Femur (tissue), 1 donor: ENCODE results near the gene RANBP3.
"Not testable (repeated sequence)": the region's sequence is repeated elsewhere in the genome, so short reads cannot be mapped to it uniquely, and the experiment has no call there.

ENCODE experiments used
- DNase-seq: peaks from one replicate; pipeline ENCODE4 v3.0.0-alpha.2; 2017

The RANBP3 gene, protein sequence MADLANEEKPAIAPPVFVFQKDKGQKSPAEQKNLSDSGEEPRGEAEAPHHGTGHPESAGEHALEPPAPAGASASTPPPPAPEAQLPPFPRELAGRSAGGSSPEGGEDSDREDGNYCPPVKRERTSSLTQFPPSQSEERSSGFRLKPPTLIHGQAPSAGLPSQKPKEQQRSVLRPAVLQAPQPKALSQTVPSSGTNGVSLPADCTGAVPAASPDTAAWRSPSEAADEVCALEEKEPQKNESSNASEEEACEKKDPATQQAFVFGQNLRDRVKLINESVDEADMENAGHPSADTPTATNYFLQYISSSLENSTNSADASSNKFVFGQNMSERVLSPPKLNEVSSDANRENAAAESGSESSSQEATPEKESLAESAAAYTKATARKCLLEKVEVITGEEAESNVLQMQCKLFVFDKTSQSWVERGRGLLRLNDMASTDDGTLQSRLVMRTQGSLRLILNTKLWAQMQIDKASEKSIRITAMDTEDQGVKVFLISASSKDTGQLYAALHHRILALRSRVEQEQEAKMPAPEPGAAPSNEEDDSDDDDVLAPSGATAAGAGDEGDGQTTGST

GRCh38 chr19:5977785-5978605, at the start of gene RANBP3:
TSS of gene RANBP3 (minus strand) at chr19:5978140. CDS start at chr19:5978082, 58 bp downstream.
- DNase-seq = peak; percentile 99

GRCh38 chr19:6026390-6027227, 48.7 kb upstream of the RANBP3 start:
- no peak for DNase-seq

- not testable (repeated sequence) for DNase-seq
Measured at GRCh38 chr19:6024756-6025155, 46.8 kb upstream of the RANBP3 start.

DNA sequence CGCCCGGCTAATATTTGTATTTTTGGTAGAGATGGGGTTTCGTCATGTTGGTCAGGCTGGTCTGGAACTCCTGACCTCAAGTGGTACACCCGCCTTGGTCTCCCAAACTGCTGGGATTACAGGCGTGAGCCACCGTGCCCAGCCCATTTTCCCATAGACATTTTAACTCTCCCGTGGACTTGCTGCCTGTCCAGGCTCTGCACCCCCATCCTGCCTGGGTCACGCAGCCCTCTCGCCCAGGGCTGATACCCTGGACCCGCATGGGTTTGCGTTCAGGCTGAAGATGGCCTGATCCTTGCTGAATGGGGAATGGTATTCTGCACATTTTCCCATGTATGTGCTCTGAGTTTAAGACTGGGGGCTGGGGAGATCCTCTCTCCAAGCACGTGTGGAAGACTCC, 46.0 kb upstream of the RANBP3 start:
- no peak for DNase-seq

DNA sequence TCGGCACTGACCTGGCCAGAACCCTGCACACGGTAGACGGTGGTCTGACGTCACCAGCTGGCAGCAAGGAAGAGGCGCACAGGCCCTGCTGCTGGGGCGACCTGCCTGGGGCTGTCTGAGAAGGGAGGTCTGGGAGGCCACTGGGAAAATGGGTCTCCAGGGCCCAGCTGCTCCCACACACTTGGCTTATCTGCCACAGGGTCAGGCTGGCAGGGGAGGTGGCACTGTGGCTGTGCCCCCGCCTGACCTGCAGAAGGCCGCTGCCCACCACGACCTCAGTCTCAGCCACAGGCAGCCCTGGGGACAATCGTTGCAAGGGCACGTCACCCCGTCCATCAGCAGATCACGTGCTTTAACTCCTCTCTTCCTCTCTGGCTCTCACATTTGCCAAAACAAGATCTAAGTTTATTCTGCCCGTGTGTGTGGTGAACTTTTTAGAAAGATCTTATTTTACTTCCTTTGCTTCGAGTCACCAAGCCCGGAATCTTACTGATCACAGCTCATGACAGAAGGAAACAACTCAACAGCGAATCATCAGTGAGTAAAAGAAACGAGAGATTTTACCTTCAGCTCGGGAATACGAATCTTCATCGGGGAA, 45.2 kb upstream of the RANBP3 start:
- DNase-seq = no peak

GRCh38 chr19:6022570-6023064, 44.7 kb upstream of the RANBP3 start:
- no peak for DNase-seq

DNA sequence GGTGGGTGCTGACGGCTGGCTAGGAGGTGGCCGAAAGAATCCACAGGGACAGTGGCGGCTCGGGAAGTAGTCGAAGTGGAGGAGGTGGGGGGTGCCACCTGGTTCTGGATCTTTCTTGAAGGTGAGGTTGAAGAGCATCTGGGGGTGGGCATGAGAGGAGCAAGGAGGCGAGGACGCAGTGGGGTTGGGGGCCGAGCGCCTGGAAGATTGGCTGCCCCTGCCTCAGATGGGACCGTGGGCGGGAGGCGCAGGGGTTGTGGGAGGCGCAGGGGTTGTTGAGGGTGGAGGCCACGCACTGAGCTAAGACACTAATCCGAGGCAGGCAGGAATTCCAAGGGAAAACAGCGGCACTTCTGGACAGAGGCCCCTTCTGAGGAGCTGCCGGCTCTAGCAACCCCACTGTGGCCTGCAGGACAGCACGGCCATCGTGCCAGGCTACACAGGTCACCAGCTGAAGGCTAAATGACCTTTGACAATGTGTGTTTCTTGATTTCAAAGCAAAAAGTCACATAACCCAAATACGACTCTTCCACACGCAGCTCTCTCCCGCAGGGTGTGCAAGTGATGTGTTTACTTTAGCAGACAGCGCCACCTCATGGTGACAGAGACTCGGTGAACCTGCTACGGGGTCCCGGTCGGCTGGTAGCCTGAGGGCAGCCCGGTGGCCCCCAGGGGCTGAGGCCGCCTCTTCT, 44.1 kb upstream of the RANBP3 start:
- DNase-seq = peak; percentile 87

DNA sequence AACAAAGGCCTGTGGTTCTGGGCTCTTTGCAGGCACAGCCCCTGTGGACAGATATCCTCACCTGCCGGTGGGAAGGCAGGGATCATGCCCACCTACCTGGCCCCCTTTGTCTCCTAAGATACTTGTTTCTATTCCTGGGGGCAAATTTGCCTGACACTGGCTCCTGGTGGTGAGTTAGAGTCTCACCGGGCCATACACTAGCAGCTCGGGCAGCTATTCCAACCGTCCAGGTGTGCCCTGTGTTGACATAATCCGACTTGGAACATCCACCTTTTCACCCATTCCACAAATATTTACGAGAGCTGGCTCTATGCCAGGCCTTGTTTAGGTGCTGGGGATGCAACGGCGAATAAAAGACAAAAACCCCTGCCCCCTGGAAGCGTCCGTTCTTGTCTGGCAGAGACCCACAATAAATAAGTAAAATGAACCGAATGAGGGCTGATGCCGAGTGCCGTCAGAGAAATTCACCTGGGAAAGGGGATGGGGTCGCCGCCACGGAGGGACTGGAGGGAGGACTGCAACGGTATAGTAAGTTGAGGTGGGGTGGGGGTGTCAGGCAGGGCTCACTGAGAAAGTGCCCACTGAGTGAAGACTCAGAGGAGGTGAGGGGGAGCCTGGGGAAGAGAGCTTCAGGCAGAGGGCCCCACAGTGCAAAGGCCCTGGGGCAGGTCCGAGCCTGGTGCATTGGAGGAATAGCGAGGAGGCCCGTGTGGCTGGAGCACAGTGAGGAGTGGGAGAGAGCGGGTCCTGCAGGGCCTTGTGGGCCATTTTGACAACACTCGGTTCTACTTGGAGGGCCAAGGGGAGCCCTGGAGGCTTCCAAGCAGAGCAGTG, 43.2 kb upstream of the RANBP3 start:
- DNase-seq = no peak

GRCh38 chr19:6020166-6020882, 42.4 kb upstream of the RANBP3 start:
- no peak for DNase-seq

GRCh38 chr19:6018786-6019185, 40.8 kb upstream of the RANBP3 start:
- no peak for DNase-seq

- no peak for DNase-seq
Measured at GRCh38 chr19:6017576-6017975, 39.6 kb upstream of the RANBP3 start.

DNA sequence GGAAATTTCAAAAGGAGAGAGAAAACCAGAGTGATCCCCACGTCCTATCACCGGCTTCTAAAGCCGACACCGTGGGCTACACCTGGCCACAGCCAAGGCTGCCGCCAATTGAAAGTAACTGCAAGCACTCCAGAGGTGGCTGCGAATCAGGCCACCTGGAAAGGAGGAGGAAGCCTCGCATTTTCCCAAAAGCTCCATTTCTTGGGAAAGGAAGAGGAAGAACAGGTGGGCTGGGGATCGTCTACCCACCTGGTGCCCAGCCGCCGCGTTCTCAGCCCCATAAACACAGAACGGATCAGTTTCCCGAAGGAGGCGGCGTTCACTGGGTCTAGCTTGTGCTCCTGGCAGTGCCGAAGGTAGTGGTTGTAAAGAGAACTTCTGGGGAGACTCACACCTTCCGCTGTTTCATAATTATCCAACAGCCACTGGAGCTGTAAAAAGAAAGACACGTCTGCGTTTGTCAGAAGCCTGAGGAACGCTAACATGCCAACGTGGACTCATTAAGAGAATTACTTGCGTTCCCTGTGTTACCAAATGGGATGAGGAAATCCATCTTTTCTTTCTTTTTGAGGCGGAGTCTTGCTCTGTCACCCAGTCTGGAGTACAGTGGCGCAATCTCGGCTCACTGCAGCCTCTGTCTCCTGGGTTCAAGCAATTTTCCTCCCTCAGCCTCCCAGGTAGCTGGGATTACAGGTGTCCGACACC, 38.1 kb upstream of the RANBP3 start:
- DNase-seq = no peak

- no peak for DNase-seq
Measured at GRCh38 chr19:6014551-6015135, 36.7 kb upstream of the RANBP3 start.

DNA sequence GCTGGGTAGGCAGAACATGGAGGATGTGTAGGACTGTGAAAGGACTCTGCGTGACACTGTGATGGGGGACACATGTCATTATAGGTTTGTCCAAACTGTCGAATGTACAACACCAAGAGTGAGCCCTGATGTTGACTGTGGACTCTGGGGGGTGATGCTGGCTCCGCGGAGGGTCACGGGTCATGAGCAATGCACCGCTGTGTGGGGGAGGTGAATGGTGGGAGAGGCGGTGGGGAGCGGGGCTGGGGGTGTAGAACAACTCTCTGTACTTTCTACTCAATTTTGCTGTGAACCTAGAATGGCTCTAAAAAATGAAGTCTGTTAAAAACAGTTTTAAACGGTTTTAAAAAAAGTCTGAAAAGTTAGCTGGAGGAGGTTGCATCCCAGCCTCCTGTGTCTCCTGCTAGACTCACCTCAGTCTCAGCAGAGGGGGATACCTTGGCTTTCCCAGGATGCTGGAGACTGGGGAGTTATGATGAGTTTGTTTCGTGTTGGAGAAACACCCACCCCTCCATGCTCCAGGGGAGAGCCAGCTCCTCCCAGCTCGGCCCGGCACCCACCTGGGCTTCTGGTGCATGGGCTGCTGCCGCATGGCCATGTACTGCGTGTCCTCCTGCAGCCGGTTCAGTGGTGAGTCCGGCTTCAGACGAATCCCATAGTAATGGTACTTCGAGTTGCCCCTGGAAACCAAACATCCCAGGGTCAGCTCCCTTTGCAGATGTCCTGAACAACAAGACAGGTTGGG, 34.7 kb upstream of the RANBP3 start:
- DNase-seq = no peak

- no peak for DNase-seq
Measured at GRCh38 chr19:6011794-6012193, 33.9 kb upstream of the RANBP3 start.

DNA sequence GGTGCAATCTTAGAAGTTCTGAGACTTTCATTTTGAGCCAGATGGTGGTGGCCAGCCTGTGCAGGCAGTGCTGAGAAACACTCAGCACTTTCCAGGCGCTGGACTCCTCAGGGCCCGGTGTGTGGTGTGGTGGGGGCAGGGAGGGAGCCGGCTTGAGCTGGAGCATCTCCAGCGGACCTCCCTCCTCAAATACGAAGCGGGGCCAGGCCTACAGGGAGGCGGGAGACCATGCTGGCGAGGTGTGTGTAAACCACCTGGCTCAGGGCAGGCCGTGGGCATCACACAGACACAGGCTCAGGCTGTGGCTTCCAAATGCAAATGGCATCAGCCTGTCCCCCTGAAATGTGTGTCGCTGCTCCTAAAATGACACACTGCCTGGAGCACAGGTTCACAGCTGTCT, 33.3 kb upstream of the RANBP3 start:
- no peak for DNase-seq

- no peak for DNase-seq
Measured at GRCh38 chr19:6010107-6010506, 32.2 kb upstream of the RANBP3 start.

- DNase-seq = no peak
Measured at GRCh38 chr19:6007866-6008265, 29.9 kb upstream of the RANBP3 start.
